ENCODE measurements around the gene PPP3R1. TPM values are rescaled to one million over a fixed set of nuclear protein-coding genes. Genes with fewer than 3 reads are reported as not detected.

PPP3R1 gene
- polyA plus RNA-seq, 4 donors = 47.0 to 64.9 (median 58.2) TPM

GRCh38 chr2:68263632-68264031, 11.3 kb upstream of the PPP3R1 start:
- no peak for DNase-seq (ENCODE audit: low read depth in 4 of 4, low spot score in 2 of 4)

- DNase-seq (ENCODE audit: low read depth in 4 of 4, low spot score in 2 of 4) = no peak
Measured at GRCh38 chr2:68258851-68259250, 6.5 kb upstream of the PPP3R1 start.

- DNase-seq (ENCODE audit: low read depth in 4 of 4, low spot score in 2 of 4) = no peak
Measured at GRCh38 chr2:68256093-68256450, 3.7 kb upstream of the PPP3R1 start.

- DNase-seq (ENCODE audit: low read depth in 4 of 4, low spot score in 2 of 4) = peak in 2 of 4 donors; percentile 37 to 58
Measured at GRCh38 chr2:68253219-68254068, 1.1 kb upstream of the PPP3R1 start.

GRCh38 chr2:68251855-68252399, 405 bp downstream of the PPP3R1 start:
- no peak for DNase-seq (ENCODE audit: low read depth in 4 of 4, low spot score in 2 of 4)

GRCh38 chr2:68251187-68251854, 1.0 kb downstream of the PPP3R1 start:
- peak; percentile 61 to 74 (median 69) for DNase-seq (ENCODE audit: low read depth in 4 of 4, low spot score in 2 of 4)

GRCh38 chr2:68250652-68251186, 1.6 kb downstream of the PPP3R1 start:
- DNase-seq (ENCODE audit: low read depth in 4 of 4, low spot score in 2 of 4) = peak in 1 of 4 donors; percentile 59

- DNase-seq (ENCODE audit: low read depth in 4 of 4, low spot score in 2 of 4) = no peak
Measured at GRCh38 chr2:68250196-68250595, 2.1 kb downstream of the PPP3R1 start.

GRCh38 chr2:68248806-68249205, 3.5 kb downstream of the PPP3R1 start:
- no peak for DNase-seq (ENCODE audit: low read depth in 4 of 4, low spot score in 2 of 4)

- no peak for DNase-seq (ENCODE audit: low read depth in 4 of 4, low spot score in 2 of 4)
Measured at GRCh38 chr2:68248361-68248760, 4.0 kb downstream of the PPP3R1 start.

- no peak for DNase-seq (ENCODE audit: low read depth in 4 of 4, low spot score in 2 of 4)
Measured at GRCh38 chr2:68246396-68246795, 5.9 kb downstream of the PPP3R1 start.

GRCh38 chr2:68245672-68246071, 6.7 kb downstream of the PPP3R1 start:
- no peak for DNase-seq (ENCODE audit: low read depth in 4 of 4, low spot score in 2 of 4)

GRCh38 chr2:68245066-68245465, 7.3 kb downstream of the PPP3R1 start:
- DNase-seq (ENCODE audit: low read depth in 4 of 4, low spot score in 2 of 4) = no peak

GRCh38 chr2:68244456-68244855, 7.9 kb downstream of the PPP3R1 start:
- no peak for DNase-seq (ENCODE audit: low read depth in 4 of 4, low spot score in 2 of 4)

GRCh38 chr2:68241732-68242131, 10.6 kb downstream of the PPP3R1 start:
- no peak for DNase-seq (ENCODE audit: low read depth in 4 of 4, low spot score in 2 of 4)

- DNase-seq (ENCODE audit: low read depth in 4 of 4, low spot score in 2 of 4) = no peak
Measured at GRCh38 chr2:68240446-68240845, 11.9 kb downstream of the PPP3R1 start.

GRCh38 chr2:68238955-68239822, 13.1 kb downstream of the PPP3R1 start:
- no peak for DNase-seq (ENCODE audit: low read depth in 4 of 4, low spot score in 2 of 4)

GRCh38 chr2:68237976-68238580, 14.3 kb downstream of the PPP3R1 start:
- DNase-seq (ENCODE audit: low read depth in 4 of 4, low spot score in 2 of 4) = no peak

GRCh38 chr2:68237404-68237803, 14.9 kb downstream of the PPP3R1 start:
- no peak for DNase-seq (ENCODE audit: low read depth in 4 of 4, low spot score in 2 of 4)

GRCh38 chr2:68236876-68237275, 15.5 kb downstream of the PPP3R1 start:
- no peak for DNase-seq (ENCODE audit: low read depth in 4 of 4, low spot score in 2 of 4)

Data from left renal cortex interstitium (tissue), 4 donors.